GM19240 (cell line): ENCODE data around the gene SBSN.

Source experiments
- DNase-seq: peaks from one replicate; pipeline ENCODE4 v3.0.0; 2011; ENCODE audit warnings: low spot score; ENCODE audit not compliant: insufficient read length

SBSN gene

GRCh38 chr19:35533822-35534392, 5.8 kb upstream of the SBSN start:
- DNase-seq: no peak

GRCh38 chr19:35533201-35533821, 5.2 kb upstream of the SBSN start, which contains the start of gene GAPDHS:
Gene GAPDHS (plus strand): TSS chr19:35533456. CDS start chr19:35533528, 72 bp downstream.
- DNase-seq: no peak

GRCh38 chr19:35531291-35531690, 3.2 kb upstream of the SBSN start:
- no peak for DNase-seq

DNA sequence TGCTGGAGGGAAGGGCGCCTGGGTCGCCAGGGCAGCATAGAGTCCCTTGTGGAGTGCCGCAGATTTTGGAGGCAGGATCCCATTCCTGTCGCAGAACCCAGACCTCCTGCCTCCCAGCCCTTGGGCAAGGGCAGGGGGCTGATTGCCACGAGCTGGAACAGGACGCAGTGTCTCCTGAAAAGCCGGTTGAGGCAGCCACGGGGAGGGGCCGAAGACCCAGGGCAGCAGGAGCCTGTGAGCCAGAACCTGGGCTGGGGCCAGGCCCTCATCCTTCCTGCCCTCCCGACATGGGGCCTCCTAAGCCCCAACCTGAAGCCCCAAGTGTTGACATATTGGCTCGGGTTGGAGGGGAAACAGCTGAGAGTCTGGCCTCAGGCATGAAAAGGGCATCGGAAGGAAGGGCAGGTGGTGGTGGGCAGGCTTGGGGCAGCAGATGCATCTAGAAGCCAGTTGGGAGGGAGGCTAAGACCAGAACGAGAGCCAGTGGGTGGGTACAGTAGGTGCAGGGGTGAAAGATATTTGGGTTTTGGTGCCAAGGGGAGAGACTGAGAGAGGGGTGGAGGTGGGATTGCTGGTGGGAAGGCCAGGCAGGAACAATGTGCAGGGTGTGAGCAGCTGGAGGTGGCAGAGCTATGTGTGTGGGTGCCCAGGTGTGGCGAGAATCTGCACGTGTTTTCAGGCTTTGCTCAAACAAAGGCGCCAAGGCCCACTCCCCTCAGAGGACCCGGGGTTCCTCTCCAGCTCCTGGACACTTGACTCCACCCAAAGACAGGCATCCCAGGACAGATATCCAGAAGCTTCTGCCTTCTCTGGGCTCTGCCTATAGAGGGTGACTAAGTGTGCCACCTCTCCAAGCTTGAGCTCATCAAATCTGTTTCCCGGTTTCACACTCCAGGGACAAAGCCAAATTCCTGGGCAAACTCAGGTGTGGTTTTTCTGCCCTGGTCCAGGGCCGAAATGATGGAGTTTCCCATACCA, 1.4 kb upstream of the SBSN start:
- no peak for DNase-seq

DNA sequence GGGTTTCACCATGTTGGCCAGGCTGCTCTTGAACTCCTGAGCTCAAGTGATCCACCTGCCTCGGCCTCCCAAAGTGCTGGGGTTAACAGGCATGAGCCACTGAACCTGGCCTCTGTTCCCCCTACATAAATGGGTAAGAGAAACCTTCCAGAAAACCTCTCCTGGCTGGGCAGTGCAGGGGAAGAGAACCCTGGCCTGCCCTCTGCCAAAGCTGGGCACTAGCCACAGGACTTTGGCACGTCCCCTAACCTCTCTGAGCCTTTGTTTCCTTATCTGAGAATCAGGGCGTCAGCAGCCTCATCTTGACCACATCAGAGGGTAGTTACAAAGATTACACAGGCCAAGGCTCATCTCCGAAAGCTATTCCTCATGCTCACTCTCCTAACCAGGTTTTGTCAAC, 2.2 kb downstream of the SBSN start:
- no peak for DNase-seq

DNA sequence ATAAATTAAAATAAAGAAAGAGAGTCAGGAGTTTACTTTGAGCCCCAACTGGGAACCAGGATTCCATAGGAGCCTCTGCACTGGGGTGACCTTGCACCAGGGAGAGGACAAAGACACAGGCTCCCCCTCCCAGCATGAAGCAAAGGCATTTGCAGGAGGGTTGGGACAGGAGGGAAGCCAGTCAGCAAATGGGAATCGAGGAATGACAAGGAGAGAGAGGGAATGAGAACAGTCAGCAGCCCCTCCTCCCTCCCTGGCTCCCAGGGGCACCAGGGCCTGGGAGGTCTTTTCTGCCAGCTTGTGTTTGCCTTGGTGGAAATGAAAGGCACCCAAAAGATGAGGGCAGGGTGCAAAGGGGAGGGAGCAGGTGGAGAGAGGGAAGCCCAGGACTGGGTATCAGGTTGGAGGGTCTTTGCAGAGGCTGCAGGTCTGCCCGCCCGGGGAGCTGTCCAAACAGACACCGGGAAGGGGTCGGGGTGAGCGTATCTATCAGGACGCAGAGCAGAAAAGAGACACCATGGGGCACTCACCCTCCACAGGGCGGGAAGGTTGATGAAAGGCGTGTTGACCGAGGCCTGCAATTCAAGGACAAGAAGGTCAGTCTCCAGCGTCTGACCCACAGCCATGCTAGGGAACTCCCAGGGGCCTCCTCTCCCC, 3.8 kb downstream of the SBSN start:
- no peak for DNase-seq

GRCh38 chr19:35522745-35523327, 5.3 kb downstream of the SBSN start:
- no peak for DNase-seq

DNA sequence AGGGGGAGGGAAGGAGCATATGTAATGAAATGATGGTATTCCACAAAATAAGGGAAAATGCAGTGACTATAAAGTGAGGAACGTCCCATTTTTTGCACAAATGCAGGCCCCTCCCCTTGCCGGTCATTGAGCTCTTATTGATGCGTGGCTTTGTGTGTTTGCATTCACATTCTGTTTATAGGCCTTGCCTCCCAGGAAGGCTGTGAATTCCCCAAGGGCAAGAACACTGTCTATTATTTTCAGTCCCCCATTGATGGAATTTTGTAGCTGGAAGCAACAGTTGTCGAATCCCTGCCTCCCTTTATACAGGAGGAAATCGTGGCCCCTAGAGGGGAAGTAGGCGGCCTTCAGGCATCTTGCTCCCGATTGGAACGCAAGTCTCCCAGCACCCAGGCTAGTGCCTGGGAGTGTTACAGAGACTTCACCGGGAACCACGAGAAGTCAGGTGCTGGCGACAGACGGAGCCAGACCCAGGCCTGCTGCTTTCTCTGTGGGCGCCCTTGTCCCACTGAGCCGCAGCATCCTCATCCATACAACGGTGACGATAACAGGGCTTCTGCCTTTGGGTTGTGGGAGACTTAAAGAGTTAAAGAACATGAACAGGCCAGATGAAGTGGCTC, 6.9 kb downstream of the SBSN start:
- no peak for DNase-seq

DNA sequence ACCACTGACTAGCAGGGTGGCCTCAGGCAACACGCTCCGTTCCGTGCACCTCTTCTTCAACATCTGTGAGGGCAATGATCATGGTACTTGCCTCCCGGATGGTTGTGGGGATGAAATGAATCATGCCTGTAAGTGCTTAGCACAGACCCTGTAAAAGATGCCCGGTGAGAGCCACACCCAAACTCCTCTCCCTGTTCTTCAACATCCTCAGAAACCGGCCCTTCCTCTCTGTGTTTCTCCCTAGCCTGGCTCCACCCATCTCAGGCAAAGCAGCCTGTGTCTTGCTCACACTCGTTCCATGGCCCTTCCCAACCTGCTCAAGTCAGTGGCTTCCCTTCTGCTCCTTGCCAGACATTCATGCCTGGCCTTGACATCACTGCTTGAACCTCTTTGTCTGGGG, 8.8 kb downstream of the SBSN start:
- DNase-seq: no peak

GRCh38 chr19:35518313-35518712, 9.8 kb downstream of the SBSN start:
- DNase-seq: no peak

GRCh38 chr19:35517342-35517741, 10.8 kb downstream of the SBSN start:
- no peak for DNase-seq

GRCh38 chr19:35516310-35516709, 11.8 kb downstream of the SBSN start:
- no peak for DNase-seq

GRCh38 chr19:35514282-35514809, 13.8 kb downstream of the SBSN start:
- DNase-seq: no peak

DNA sequence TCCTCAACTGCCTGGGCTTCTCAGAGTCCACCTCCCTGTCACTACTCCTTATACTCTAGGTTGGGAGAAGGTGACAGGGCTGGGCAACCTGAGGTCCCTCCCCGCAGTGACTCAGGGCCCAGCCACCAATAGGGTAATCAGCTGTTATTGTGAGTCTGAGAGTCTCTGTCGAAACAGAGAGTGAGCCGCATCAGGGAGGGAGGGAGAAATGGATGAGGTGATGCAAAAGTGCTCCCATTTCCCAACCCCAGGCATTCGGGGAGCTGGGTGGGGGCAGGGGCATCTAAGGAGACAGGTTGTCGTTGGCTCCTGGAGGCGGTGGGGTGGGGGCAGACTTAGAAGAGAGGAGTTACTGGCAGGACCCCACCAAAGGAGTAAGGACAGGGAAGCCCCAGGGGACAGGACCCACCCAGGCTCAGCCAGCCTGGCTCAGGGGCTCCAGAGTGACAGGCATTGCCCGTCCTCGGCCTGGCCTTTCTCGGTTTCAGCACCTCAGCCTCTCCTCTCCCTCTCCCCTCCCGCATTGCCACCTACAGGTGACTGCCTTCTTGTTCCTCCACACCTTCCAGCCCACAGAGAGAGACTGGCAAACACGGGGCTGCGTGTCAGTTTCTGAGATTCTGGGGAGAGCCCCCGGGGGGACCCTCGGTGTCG, 14.4 kb downstream of the SBSN start, which contains the start of gene DMKN:
Gene DMKN, minus strand, starts transcription at position 22 of the 654 bp plus-strand sequence. CDS start 174 bp downstream, outside the sequence.
- DNase-seq: no peak

- DNase-seq: no peak
These were observed 15.1 kb downstream of the SBSN start for GRCh38 chr19:35512831-35513627.

- DNase-seq: no peak
These were observed 16.8 kb downstream of the SBSN start for GRCh38 chr19:35511337-35511736.

DNA sequence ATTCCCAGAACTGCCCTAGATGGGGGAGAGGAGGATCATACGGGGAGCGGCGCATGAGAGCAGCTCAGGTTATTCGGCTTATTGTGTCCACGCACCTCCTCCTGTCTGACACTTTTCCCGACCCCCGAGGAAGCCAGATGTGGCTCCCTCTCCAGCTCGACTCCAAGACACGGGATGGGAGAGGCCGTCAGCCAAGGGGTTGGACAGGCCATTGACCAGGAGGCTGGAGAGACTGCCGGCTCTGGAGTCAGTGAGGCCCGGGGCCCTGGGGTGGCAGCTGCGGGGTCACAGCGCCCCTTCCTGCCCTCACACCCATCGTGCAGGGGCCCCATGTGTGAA, 17.5 kb downstream of the SBSN start:
- no peak for DNase-seq

DNA sequence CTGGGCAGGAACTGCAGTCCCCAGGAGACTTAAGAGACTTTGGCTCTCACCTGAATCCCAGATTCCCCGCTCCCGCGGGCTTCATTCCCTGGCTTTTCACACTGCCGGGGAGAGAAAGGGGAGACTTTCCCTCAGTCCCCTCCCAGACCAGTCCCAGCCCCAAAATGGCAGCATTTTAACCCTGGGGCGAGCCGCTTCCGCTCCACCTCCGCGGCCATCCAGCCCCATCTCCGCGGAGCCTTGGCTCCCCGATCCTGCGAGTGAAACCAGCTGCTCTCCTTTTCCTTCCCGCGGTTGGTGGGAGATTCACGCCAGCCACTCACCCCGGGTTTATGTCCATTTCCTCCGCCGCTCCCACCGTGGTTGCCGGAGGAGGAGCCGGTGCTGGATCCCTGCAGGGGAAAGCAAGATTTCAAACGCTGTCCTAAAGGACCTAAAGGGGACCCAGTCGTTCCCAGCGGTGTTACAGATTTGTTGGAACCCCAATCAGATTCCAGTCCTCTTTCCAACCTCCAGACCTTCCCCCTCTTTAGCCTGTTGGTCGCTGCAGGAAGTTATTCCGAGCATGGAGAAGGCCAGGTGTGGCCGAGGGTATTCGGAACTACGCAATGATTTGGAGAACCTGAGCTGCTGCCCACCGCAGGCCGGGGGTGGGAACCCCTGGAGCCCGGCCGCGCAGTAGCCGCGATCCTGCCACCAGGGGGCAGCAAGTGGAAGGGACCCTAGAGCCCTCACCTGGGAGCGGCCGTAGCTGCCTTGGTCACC, 18.1 kb downstream of the SBSN start:
- peak; percentile 84 for DNase-seq
